RWPE2 (cell line): ENCODE measurements around the gene HNRNPA2B1.

ENCODE experiments used
- ATAC-seq: fragments of 200-7000 bp; cut with Tn5 transposase; 3 replicates; pipeline ENCODE4 v1.9.1; 2021; ENCODE audit warnings: low read depth
- DNase-seq: peaks from one replicate; pipeline ENCODE4 v3.0.0-alpha.2; 2020; ENCODE audit warnings: low spot score
- H3K27ac ChIP-seq: fragments of 450-650 bp; 2 replicates; pipeline ENCODE4 v1.5.1; 2017; ENCODE audit warnings: mild to moderate bottlenecking; ENCODE audit not compliant: poor library complexity, severe bottlenecking
- H3K27me3 ChIP-seq: fragments of 250-450 bp; sonication (Bioruptor Pico); 2 replicates; pipeline ENCODE4 v1.5.1; 2021; ENCODE audit warnings: mild to moderate bottlenecking, moderate library complexity; ENCODE audit not compliant: insufficient read depth, poor library complexity, severe bottlenecking
- H3K36me3 ChIP-seq: fragments of 250-450 bp; sonication (Bioruptor Pico); 2 replicates; pipeline ENCODE4 v1.5.1; 2020; ENCODE audit warnings: low read depth, mild to moderate bottlenecking, moderate library complexity
- H3K4me1 ChIP-seq: fragments of 250-450 bp; sonication (Bioruptor Pico); 2 replicates; pipeline ENCODE4 v1.5.1; 2021; ENCODE audit warnings: mild to moderate bottlenecking, moderate library complexity; ENCODE audit not compliant: insufficient read depth, poor library complexity, severe bottlenecking
- H3K4me3 ChIP-seq: fragments of 250-450 bp; sonication (Bioruptor Pico); 2 replicates; pipeline ENCODE4 v1.5.1; 2021; ENCODE audit warnings: mild to moderate bottlenecking, moderate library complexity; ENCODE audit not compliant: severe bottlenecking
- H3K9me3 ChIP-seq: fragments of 250-450 bp; sonication (Bioruptor Pico); 2 replicates; pipeline ENCODE4 v1.5.1; 2021; ENCODE audit warnings: mild to moderate bottlenecking, moderate library complexity; ENCODE audit not compliant: severe bottlenecking
- CTCF ChIP-seq: fragments of 450-650 bp; IDR thresholded peaks from one replicate; pipeline ENCODE4 v1.5.1; 2017; ENCODE audit warnings: mild to moderate bottlenecking, moderate library complexity; ENCODE audit not compliant: poor library complexity, severe bottlenecking

The HNRNPA2B1 gene

GRCh38 chr7:26188206-26188956 lies 12.2 kb downstream of the HNRNPA2B1 start:
- DNase-seq (no peak), ATAC-seq (0 out of 3 replicates have a peak, but pooled peaks have one; percentile 3)
- Histone ChIP-seq H3K27ac (no peak overlapping the region), H3K36me3 (peaks cover 84% of the 10 kb centered on the region), H3K4me1 (no peaks in the 10 kb centered on the region), H3K9me3 (no peaks in the 10 kb centered on the region), H3K27me3 (no peaks in the 10 kb centered on the region), H3K4me3 (no peak overlapping the region)
- no peak for TF ChIP-seq CTCF

- H3K9me3 ChIP-seq, result no peaks in the 10 kb centered on the region
- TF ChIP-seq CTCF, result no peak
- H3K27me3 ChIP-seq, result no peaks in the 10 kb centered on the region
- DNase-seq (no peak), ATAC-seq (peak; percentile 4; the same call in 2 of the 3 replicates)
- H3K4me3 ChIP-seq, result no peak overlapping the region
- no peak overlapping the region for H3K27ac ChIP-seq
- peaks cover 76% of the 10 kb centered on the region for H3K36me3 ChIP-seq
- no peaks in the 10 kb centered on the region for H3K4me1 ChIP-seq
Observed at GRCh38 chr7:26187380-26188205, 13.0 kb downstream of the HNRNPA2B1 start.

GRCh38 chr7:26186364-26187311 lies 13.9 kb downstream of the HNRNPA2B1 start:
- TF ChIP-seq CTCF, result no peak
- Histone ChIP-seq H3K27me3 (no peaks in the 10 kb centered on the region), H3K4me1 (no peaks in the 10 kb centered on the region), H3K9me3 (no peaks in the 10 kb centered on the region), H3K27ac (no peak overlapping the region), H3K4me3 (no peak overlapping the region), H3K36me3 (peaks cover 67% of the 10 kb centered on the region)
- ATAC-seq, result no peak; the same call in 2 of the 3 replicates
- DNase-seq, result no peak

- Histone ChIP-seq H3K4me1 (no peaks in the 10 kb centered on the region), H3K27ac (no peak overlapping the region), H3K9me3 (no peaks in the 10 kb centered on the region), H3K27me3 (no peaks in the 10 kb centered on the region), H3K4me3 (no peak overlapping the region), H3K36me3 (peaks cover 58% of the 10 kb centered on the region)
- DNase-seq (no peak), ATAC-seq (no peak)
- no peak for TF ChIP-seq CTCF
Observed at GRCh38 chr7:26185844-26186180, 14.7 kb downstream of the HNRNPA2B1 start.
